Heart left ventricle (tissue), 13 donors: ENCODE results near the gene MYLK3.

Experiments used
- CTCF ChIP-seq, 12 donors: fragments of 200-600 bp; sonication (generic) in 4 of 12; IDR thresholded peaks; one replicate each; pipeline versions ENCODE4 v1.5.0 to v1.8.0; 2018 to 2022; ENCODE audit warnings: antibody characterized with exemption in 12 of 12, mild to moderate bottlenecking in 5 of 12
- POLR2A ChIP-seq, 2 donors: fragments of 450-650 bp; IDR thresholded peaks; one replicate each; pipeline ENCODE4 v1.6.1; 2017; ENCODE audit warnings: antibody characterized with exemption in 2 of 2, mild to moderate bottlenecking in 2 of 2, moderate library complexity in 2 of 2
- donor health status: ischemic (EF 13 %, LVEDD 7.1; RV severe dilation, severe dysfunction).
- donor health status: DM: no; HTN: yes; CAD: no.
- donor health status: DM: no; HTN: no; CAD: no.
- donor health status: ischemic (EF 25% LVEDD 6.9; RV normal size, moderate dysfunction).
- donor health status: ischemic (EF 25% LVEDD 5.7; RV mildly dilated, moderate dysfunction).
- donor health status: ischemic (EF 35%, LVEDD 5.7; RV mildly dilated, moderate dysfunction).
- donor health status: nonischemic (EF 11% LVEDD 7.7; RV severe dilation, severe dysfunction).
- donor health status: DM: yes; HTN: yes; CAD: no.
- donor health status: PGD.
- donor health status: ischemic (EF 29% LVEDD 5.4; RV normal size, mild dysfunction).
- donor health status: nonischemic (EF 23%, LVEDD 6.1; RV moderate dilation, normal function).

- TF ChIP-seq CTCF (IDR thresholded peaks at IDR 0.05) (no peak), POLR2A (IDR thresholded peaks at IDR 0.05) (no peak)
Observed at GRCh38 chr16:46739934-46740333, 8.2 kb downstream of the MYLK3 start.
